HG03571 (cell line): ENCODE data around the gene HES7.

ENCODE experiments used
- ATAC-seq: cut with Tn5 transposase; IDR thresholded peaks from one replicate; pipeline ENCODE4 v1.9.1; 2021; ENCODE audit not compliant: unreplicated experiment

The HES7 gene

DNA sequence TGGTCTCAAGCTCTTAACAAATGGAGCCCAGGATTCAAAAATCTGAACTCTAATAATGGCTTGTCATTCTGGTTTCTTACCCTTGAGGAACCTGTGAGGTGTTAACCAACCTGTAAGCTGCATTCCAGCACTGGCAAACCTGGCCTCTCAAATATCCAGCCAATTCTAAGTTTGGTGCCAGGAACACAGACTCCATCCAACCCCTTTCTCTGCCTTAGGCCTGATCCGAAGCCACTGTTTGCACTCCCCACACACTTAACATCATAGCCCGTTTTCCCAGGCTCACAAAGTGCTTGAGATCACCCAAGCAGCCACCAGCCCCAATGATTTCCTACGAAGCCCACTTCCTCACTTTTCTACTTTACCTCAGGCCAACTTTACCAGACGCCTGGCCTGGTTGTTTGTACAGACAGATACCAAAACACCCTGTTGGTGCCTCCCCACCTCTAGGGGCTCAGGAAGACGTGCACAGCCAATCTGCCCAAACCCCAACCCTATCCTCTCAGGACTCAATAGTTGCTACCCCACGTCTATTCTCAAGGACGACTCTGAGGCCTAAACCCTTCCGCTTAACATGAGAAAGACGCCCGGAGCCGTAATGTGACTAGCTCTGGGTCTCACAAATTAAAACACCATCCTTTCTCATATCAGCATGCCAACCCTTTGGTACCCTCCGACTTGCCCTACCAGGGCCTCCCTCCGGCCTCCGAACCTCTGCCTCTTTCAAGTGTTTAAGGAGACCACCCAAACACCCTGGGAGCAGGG lies 31.5 kb upstream of the HES7 start:
- no peak for ATAC-seq

DNA sequence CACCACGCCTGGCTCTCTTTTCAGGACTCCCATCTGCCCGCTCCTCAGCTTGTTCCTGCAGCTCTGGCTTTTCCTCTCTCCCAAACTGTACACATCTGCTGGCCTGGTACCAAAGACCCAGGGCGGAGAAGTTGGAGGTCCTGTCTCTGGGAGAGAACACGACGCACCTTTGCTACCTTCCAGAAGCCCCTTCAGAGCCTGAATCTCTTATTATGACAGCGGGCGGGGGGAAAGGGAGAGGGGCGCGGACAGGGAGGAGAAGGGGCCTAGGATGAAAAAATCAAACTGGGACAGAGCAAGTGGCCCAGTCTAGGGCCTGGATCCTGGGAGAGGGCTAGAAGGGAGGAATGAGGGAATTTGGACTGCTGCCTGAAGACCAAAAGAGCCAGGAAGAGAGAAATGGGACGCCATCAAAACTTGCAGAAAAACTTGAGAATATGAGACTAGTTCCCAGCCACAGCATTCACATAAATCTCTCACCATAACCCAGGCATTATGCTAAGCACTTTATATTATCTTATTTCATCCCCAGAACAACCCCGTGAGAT lies 30.8 kb upstream of the HES7 start:
- no peak for ATAC-seq

GRCh38 chr17:8153957-8154607 lies 30.2 kb upstream of the HES7 start:
- no peak for ATAC-seq

DNA sequence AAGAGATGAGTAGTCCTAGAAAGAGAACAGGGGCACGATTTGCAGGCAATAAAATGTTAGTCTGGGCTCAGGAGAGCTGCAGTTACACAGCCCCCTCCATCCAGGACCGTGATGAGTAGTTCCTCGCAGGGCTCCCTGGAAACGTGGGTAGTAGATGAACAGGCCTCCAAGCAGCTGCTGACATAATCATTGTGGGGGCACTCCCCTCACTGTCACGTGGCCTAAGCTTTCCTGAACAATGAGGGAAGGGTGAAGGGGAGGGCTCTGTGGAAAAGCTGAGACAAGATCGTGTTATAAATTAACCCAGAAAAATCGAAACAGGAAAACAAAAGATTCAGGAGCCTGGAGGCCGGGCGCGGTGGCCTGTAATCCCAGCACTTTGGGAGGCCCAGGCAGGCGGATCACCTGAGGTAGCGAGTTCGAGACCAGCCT lies 29.6 kb upstream of the HES7 start:
- no peak for ATAC-seq

DNA sequence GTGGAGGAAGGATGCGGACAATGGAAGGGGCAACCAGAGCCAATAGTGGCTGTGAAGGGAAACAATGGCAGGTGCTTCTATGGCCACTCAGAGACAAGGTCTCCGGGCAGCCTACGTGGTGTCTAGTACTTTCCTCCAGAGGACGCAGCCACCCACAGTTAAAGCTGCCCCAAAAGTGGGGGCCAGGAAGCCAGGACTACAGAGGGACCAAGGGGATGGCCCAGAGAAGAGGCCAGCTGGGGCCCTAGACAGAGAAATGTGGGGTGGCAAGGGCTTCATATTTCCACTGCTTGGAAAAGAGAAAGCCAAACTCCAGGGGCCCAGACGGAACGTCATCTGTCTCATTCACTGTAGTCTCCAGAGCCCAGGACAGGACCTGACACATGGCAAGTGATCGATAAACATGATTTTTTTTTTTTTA lies 29.1 kb upstream of the HES7 start:
- no peak for ATAC-seq

- no peak for ATAC-seq
Observed at GRCh38 chr17:8152112-8152775, 28.3 kb upstream of the HES7 start, which contains the start of gene PER1. Gene PER1, minus strand, starts transcription at chr17:8152404. Its CDS starts 1,698 bp downstream, at chr17:8150706.

DNA sequence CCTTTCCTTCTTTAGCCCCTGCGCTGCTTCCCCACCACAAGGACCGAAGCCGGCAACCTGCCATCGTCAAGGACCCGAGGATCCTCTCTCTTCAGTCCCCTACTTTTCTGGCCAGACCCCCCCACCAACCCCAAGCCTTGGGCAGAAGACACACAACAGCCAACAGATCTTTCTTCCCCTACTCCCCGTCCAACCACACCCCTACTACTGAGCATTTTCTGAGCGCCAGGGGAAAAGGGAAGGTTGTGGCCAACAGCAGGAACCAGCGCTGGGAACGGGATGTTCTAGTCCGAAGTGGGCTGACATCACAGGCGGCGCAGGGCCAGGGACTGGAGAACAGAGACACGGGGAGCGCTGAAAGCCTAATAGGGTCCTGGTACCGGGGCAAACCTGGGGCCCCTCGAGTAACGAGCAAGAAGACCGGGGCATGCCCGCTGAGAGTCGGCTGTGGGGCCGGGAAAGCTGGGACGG lies 27.8 kb upstream of the HES7 start:
- no peak for ATAC-seq

DNA sequence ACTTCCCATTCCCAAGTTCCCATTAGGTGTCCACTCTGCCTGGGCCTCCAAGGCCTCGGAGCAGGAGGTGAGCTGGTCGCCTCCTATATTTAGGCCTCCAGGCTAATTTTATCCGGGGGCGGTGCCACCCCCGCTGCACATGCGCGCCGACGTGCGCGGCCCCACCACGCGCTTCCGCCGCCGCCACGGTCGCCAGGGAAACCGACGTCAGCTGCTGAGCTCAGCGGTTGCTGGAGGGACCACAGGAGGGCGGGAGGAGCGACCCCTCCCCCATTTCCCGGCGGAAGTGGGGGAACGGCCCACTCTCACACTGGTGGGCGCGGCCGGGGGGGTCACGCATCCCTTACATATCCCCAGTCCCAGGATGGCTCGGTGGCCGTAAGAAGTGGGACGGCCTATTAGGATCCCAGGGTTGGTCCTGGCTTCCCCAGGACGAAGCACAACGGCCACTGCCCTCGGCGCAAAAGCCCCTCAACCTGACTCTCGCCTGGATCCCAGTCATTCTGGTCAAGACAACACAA lies 27.3 kb upstream of the HES7 start:
- peak; percentile 34 for ATAC-seq

DNA sequence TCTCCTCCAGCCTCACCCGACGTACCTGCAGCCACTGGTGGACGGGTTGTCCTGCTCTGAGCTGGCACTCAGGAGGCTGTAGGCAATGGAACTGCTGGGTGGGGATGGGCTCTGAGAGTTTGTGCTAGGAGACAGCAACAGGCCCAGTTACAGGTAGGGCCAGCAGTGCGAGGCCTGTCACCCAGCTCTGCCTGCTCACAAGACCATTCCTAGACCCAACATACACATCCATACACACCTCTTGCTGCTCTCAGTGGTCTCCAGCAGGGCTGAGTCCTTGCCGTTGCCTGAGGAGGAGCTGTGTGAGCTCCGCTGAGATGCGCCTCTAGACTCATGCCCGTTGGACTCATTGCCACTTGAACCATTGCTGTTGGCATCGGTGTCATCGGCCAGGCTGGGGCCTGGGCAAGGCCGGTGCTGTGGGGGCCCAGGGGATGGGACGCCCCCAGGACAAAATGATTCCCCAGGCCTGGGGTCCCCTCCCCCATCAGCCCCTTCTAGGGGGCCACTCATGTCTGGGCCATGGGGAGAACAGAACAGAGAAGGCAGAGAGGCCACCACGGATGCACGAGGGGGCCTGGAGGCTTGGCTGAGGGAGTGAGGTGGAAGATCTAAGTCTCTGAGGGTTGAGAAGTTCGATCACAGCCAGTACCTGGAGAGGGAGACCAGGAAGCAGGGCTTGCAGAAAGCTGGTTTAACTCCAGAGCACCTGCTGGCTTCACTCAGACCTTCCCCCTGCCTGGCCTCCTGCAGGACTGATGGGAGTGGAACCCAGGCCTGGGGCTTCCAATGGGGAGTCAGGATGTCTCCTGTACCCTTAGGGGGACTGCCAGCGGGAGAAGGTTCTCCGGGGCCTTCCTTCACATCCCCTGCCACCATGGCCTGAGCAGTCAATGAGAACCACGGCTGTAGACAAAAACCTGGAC lies 26.6 kb upstream of the HES7 start:
- no peak for ATAC-seq

GRCh38 chr17:8149419-8150193 lies 25.7 kb upstream of the HES7 start:
- ATAC-seq: no peak

DNA sequence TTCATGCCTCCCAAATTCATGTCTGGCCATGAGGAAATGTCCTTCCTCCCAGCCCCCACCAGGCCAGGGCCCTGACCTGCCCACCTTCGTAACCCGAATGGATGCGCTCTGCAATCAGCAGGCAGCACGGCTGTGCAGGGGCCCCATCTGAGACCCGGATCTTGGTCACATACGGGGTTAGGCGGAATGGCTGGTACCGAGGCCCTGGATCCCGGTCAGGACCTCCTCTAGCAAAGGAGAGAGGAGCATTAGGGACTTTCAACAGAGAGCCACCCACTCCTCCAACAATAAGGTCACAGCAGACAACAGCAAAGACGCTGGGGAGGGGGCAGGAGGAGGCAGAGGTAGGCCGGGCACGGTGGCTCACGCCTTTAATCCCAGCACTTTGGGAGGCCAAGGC lies 24.7 kb upstream of the HES7 start:
- no peak for ATAC-seq

- no peak for ATAC-seq
Observed at GRCh38 chr17:8147805-8148404, 24.0 kb upstream of the HES7 start.

- no peak for ATAC-seq
Observed at GRCh38 chr17:8147141-8147804, 23.4 kb upstream of the HES7 start.

- ATAC-seq: no peak
Observed at GRCh38 chr17:8146381-8147140, 22.7 kb upstream of the HES7 start.

DNA sequence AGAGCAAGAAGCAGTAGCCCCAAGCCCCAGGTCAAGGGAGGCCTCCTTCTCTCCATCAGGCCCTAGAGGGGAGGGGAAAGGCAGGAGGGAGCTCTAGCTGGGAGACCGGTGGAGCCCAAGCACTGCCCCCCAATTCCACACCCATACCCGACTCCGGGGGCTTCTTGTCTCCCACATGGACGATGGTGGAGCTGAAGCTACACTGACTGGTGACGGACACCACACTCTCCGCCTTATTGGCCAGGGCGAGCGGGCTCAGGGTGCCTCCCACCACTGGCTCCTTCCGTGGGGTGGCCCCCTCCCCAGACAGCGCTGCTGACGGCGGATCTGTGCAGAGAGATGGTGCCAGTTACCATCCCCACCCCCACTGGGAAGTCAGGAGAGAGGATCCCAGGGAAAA lies 21.9 kb upstream of the HES7 start:
- no peak for ATAC-seq

DNA sequence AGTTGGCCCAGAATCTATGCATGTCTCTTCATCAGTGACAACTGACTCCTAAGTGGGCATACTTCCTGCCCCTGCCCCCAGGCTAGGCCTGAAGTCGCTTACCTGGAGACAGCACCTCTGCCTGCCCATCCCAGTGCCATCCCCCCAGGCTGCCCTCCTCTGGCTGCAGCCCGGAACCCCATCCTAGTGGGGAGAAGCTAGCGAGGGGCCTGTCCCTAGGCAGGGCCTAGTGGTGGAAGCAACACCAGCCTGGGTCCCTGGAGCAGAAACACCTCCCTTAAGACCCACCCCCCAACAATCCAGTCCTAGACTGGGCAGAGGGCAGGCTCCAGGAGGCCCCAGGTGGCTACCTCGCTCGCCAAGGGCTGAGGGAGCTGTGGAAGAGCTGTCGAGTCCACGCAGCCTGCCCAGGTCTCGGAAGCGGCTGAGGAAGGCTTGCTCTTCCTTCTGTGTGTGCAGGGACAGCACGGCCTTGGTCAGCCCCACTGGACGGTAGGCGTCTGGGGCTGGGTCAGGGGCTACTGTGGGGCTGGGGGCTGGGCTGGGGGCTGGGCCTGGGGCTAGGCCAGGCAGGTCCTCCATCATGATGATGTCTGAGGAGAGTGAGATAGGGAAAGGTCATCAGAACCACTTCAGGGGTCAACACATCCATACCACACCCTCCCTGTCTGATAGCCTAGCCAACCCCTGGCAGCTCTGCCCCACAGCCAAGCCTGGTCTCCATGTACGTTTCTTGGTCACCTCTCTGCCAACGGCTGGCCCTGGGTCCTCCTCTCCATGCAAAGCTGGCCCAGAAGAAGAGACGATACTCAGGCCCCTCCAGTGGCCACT lies 20.7 kb upstream of the HES7 start:
- no peak for ATAC-seq
